GM23338 (cell line): ENCODE measurements around the gene ITGA8. TPM values are rescaled to one million over a fixed set of nuclear protein-coding genes. Genes with fewer than 3 reads are reported as not detected.

Experiments
- ATAC-seq: fragments of 200-7000 bp; cut with Tn5 transposase; 3 replicates; pipeline ENCODE4 v1.9.1; 2020
- DNase-seq: peaks from one replicate; pipeline ENCODE4 v3.0.0-alpha.2; 2015; ENCODE audit warnings: low spot score
- H2AFZ ChIP-seq: fragments of 200-600 bp; sonication (generic); 2 replicates; pipeline ENCODE4 v1.8.0; 2016; ENCODE audit warnings: antibody characterized with exemption, mild to moderate bottlenecking, moderate library complexity
- H3F3A ChIP-seq: fragments of 200-600 bp; sonication (generic); replicated peaks from 2 replicates; pipeline ENCODE4 v1.8.0; 2017; ENCODE audit warnings: antibody characterized with exemption, mixed run types, low read depth
- H3K27ac ChIP-seq: fragments of 200-600 bp; sonication (generic); 2 replicates; pipeline ENCODE4 v1.6.1; 2016; ENCODE audit warnings: low read depth
- H3K27me3 ChIP-seq: fragments of 200-600 bp; sonication (generic); 2 replicates; pipeline ENCODE4 v1.8.0; 2016; ENCODE audit warnings: mild to moderate bottlenecking, mixed run types, moderate library complexity; ENCODE audit not compliant: insufficient read depth
- H3K36me3 ChIP-seq: fragments of 200-600 bp; sonication (generic); 2 replicates; pipeline ENCODE4 v1.8.0; 2016; ENCODE audit warnings: mild to moderate bottlenecking; ENCODE audit not compliant: insufficient read depth
- H3K4me1 ChIP-seq: fragments of 200-600 bp; sonication (generic); 2 replicates; pipeline ENCODE4 v1.8.0; 2016; ENCODE audit warnings: mild to moderate bottlenecking, moderate library complexity; ENCODE audit not compliant: insufficient read depth
- H3K4me2 ChIP-seq: fragments of 200-600 bp; sonication (generic); 2 replicates; pipeline ENCODE4 v1.7.1; 2017; ENCODE audit warnings: mixed run types
- H3K4me3 ChIP-seq: fragments of 200-600 bp; sonication (generic); 2 replicates; pipeline ENCODE4 v1.6.1; 2016; ENCODE audit warnings: mixed run types
- H3K79me2 ChIP-seq: fragments of 200-600 bp; sonication (generic); replicated peaks from 2 replicates; pipeline ENCODE4 v1.8.0; 2017; ENCODE audit warnings: mild to moderate bottlenecking; ENCODE audit not compliant: insufficient read depth
- H3K9me2 ChIP-seq: fragments of 200-600 bp; sonication (generic); 2 replicates; pipeline ENCODE4 v1.8.0; 2017; ENCODE audit not compliant: insufficient read depth
- H4K20me1 ChIP-seq: fragments of 200-600 bp; sonication (generic); replicated peaks from 2 replicates; pipeline ENCODE4 v1.8.0; 2017; ENCODE audit warnings: mild to moderate bottlenecking; ENCODE audit not compliant: insufficient read depth
- H3K27ac Mint-ChIP-seq: 2 replicates; pipeline ENCODE4 v1.8.0; 2020; ENCODE audit warnings: inconsistent platforms, mild to moderate bottlenecking, moderate library complexity, mixed read lengths
- H3K27me3 Mint-ChIP-seq: 3 replicates; pipeline ENCODE4 v1.8.0; 2022; ENCODE audit warnings: low read depth, mild to moderate bottlenecking, moderate library complexity, mixed read lengths, inconsistent platforms; ENCODE audit not compliant: insufficient read depth, poor library complexity
- H3K36me3 Mint-ChIP-seq: 3 replicates; pipeline ENCODE4 v1.8.0; 2021; ENCODE audit warnings: low read depth, mild to moderate bottlenecking, inconsistent platforms, moderate library complexity, mixed read lengths
- H3K4me1 Mint-ChIP-seq: 3 replicates; pipeline ENCODE4 v1.8.0; 2020; ENCODE audit warnings: mild to moderate bottlenecking, inconsistent platforms, mixed read lengths
- H3K4me3 Mint-ChIP-seq: 3 replicates; pipeline ENCODE4 v1.8.0; 2021; ENCODE audit warnings: moderate library complexity, mild to moderate bottlenecking, inconsistent platforms, mixed read lengths
- H3K9me3 Mint-ChIP-seq: 3 replicates; pipeline ENCODE4 v1.8.0; 2020; ENCODE audit warnings: moderate library complexity, mild to moderate bottlenecking, inconsistent platforms, mixed read lengths
- CREB1 ChIP-seq: fragments of 250-450 bp; sonication (Bioruptor Pico); IDR thresholded peaks from 2 replicates; pipeline ENCODE4 v1.5.0; 2020; ENCODE audit warnings: low read depth, mild to moderate bottlenecking, moderate library complexity
- CTCF ChIP-seq, 2 experiments: fragments of 200-600 bp in 1 of 2; sonication (generic) in 1 of 2; conservative IDR thresholded peaks; 2 replicates each; pipeline versions ENCODE4 v1.5.1 to v1.6.1; 2016 to 2017; ENCODE audit warnings: antibody characterized with exemption in 2 of 2, low read depth in 2 of 2, mild to moderate bottlenecking in 2 of 2, moderate library complexity in 1 of 2
- EZH2 ChIP-seq: fragments of 200-600 bp; sonication (generic); IDR thresholded peaks from one replicate; pipeline ENCODE4 v1.8.0; 2017; ENCODE audit warnings: antibody characterized with exemption, mild to moderate bottlenecking, low read depth; ENCODE audit not compliant: unreplicated experiment
- EZH2phosphoT487 ChIP-seq: fragments of 200-600 bp; sonication (generic); IDR thresholded peaks from one replicate; pipeline ENCODE4 v1.8.1; 2018; ENCODE audit warnings: antibody characterized with exemption; ENCODE audit not compliant: unreplicated experiment
- JUNB ChIP-seq: IDR thresholded peaks from one replicate; pipeline ENCODE4 v1.6.1; 2016; ENCODE audit warnings: antibody characterized with exemption; ENCODE audit not compliant: unreplicated experiment
- NANOG ChIP-seq: IDR thresholded peaks from 2 replicates; pipeline ENCODE4 v1.6.1; 2016; ENCODE audit warnings: antibody characterized with exemption, borderline replicate concordance
- POLR2AphosphoS5 ChIP-seq: IDR thresholded peaks from 2 replicates; pipeline ENCODE4 v1.6.1; 2016; ENCODE audit warnings: antibody characterized with exemption, low read depth
- STAT1 ChIP-seq: IDR thresholded peaks from one replicate; pipeline ENCODE4 v1.6.1; 2016; ENCODE audit warnings: antibody characterized with exemption; ENCODE audit not compliant: unreplicated experiment
- ZNF114 ChIP-seq: fragments of 250-450 bp; sonication (Bioruptor Pico); IDR thresholded peaks from 2 replicates; pipeline ENCODE4 v1.5.0; 2020; ENCODE audit warnings: mild to moderate bottlenecking, moderate library complexity
- ZNF331 ChIP-seq: fragments of 250-450 bp; sonication (Bioruptor Pico); IDR thresholded peaks from 2 replicates; pipeline ENCODE4 v1.5.0; 2020; ENCODE audit warnings: low read depth, mild to moderate bottlenecking, moderate library complexity
- polyA plus RNA-seq: library from polyadenylated mRNA; unstranded; fragments of >200 nt; fragmentation: Nextera tagmentation; extraction: Ambion mirVana; gene quantifications from 2 replicates; pipeline ENCODE4 v1.2.1, GENCODE V29; 2016
- total RNA-seq: library from RNA; depleted of rRNA; stranded (reverse); fragments of >200 nt; shearing (Covaris generic); gene quantifications from 2 replicates; pipeline ENCODE4 v1.2.3, GENCODE V29; 2014
- TF ChIP-seq, protein P1 (sequence below): IDR thresholded peaks from 2 replicates; pipeline ENCODE4 v1.6.1; 2016; ENCODE audit warnings: antibody characterized with exemption
- TF ChIP-seq, protein P2 (sequence below): fragments of 250-450 bp; sonication (Bioruptor Pico); IDR thresholded peaks from 2 replicates; pipeline ENCODE4 v1.5.0; 2020; ENCODE audit warnings: mild to moderate bottlenecking, moderate library complexity
- TF ChIP-seq, protein P3 (sequence below): IDR thresholded peaks from one replicate; pipeline ENCODE4 v1.6.1; 2018; ENCODE audit warnings: antibody characterized with exemption; ENCODE audit not compliant: unreplicated experiment

ITGA8 gene
- total and polyA plus RNA-seq, 2 experiments from 2014 or later = not detected

DNA sequence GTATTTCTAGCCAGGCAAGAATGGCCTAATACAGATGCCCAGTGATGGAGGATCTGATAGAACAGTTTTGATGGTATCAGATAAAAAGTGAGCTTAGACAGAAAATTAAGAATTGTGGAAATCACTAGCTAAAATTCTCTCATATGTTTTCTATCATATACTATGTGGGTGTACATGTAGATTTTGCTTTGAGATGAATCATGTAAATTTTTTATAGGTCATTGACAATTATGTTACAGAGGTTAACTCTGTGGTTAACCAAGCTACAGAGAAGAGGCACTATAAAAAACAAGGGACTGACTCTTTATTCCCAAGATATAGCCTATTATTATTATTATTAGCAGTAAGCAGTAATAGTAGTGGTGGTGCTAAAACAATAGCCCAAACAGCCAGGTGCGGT, 156.5 kb downstream of the ITGA8 start:
- no peaks in the 10 kb centered on the region for H3K4me1 ChIP-seq
- no peaks in the 10 kb centered on the region for H3K79me2 ChIP-seq
- Mint-ChIP-seq H3K27ac (no peak overlapping the region), H3K4me3 (no peak overlapping the region), H3K27me3 (peaks cover 2% of the 10 kb centered on the region), H3K4me1 (no peaks in the 10 kb centered on the region), H3K36me3 (no peaks in the 10 kb centered on the region), H3K9me3 (no peaks in the 10 kb centered on the region)
- TF ChIP-seq ZNF331 (CRISPR knock-in tag) (no peak), STAT1 (no peak), POLR2AphosphoS5 (no peak), EZH2phosphoT487 (no peak), CTCF (conservative IDR thresholded peaks at IDR 0.05; ENCODE audit: low read depth in 2 of 2) (no peak), ZNF114 (no peak), CREB1 (CRISPR knock-in tag) (no peak), JUNB (no peak), NANOG (no peak), EZH2 (no peak)
- TF ChIP-seq, protein P1, sequence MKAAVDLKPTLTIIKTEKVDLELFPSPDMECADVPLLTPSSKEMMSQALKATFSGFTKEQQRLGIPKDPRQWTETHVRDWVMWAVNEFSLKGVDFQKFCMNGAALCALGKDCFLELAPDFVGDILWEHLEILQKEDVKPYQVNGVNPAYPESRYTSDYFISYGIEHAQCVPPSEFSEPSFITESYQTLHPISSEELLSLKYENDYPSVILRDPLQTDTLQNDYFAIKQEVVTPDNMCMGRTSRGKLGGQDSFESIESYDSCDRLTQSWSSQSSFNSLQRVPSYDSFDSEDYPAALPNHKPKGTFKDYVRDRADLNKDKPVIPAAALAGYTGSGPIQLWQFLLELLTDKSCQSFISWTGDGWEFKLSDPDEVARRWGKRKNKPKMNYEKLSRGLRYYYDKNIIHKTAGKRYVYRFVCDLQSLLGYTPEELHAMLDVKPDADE = no peak
- TF ChIP-seq, protein P2, sequence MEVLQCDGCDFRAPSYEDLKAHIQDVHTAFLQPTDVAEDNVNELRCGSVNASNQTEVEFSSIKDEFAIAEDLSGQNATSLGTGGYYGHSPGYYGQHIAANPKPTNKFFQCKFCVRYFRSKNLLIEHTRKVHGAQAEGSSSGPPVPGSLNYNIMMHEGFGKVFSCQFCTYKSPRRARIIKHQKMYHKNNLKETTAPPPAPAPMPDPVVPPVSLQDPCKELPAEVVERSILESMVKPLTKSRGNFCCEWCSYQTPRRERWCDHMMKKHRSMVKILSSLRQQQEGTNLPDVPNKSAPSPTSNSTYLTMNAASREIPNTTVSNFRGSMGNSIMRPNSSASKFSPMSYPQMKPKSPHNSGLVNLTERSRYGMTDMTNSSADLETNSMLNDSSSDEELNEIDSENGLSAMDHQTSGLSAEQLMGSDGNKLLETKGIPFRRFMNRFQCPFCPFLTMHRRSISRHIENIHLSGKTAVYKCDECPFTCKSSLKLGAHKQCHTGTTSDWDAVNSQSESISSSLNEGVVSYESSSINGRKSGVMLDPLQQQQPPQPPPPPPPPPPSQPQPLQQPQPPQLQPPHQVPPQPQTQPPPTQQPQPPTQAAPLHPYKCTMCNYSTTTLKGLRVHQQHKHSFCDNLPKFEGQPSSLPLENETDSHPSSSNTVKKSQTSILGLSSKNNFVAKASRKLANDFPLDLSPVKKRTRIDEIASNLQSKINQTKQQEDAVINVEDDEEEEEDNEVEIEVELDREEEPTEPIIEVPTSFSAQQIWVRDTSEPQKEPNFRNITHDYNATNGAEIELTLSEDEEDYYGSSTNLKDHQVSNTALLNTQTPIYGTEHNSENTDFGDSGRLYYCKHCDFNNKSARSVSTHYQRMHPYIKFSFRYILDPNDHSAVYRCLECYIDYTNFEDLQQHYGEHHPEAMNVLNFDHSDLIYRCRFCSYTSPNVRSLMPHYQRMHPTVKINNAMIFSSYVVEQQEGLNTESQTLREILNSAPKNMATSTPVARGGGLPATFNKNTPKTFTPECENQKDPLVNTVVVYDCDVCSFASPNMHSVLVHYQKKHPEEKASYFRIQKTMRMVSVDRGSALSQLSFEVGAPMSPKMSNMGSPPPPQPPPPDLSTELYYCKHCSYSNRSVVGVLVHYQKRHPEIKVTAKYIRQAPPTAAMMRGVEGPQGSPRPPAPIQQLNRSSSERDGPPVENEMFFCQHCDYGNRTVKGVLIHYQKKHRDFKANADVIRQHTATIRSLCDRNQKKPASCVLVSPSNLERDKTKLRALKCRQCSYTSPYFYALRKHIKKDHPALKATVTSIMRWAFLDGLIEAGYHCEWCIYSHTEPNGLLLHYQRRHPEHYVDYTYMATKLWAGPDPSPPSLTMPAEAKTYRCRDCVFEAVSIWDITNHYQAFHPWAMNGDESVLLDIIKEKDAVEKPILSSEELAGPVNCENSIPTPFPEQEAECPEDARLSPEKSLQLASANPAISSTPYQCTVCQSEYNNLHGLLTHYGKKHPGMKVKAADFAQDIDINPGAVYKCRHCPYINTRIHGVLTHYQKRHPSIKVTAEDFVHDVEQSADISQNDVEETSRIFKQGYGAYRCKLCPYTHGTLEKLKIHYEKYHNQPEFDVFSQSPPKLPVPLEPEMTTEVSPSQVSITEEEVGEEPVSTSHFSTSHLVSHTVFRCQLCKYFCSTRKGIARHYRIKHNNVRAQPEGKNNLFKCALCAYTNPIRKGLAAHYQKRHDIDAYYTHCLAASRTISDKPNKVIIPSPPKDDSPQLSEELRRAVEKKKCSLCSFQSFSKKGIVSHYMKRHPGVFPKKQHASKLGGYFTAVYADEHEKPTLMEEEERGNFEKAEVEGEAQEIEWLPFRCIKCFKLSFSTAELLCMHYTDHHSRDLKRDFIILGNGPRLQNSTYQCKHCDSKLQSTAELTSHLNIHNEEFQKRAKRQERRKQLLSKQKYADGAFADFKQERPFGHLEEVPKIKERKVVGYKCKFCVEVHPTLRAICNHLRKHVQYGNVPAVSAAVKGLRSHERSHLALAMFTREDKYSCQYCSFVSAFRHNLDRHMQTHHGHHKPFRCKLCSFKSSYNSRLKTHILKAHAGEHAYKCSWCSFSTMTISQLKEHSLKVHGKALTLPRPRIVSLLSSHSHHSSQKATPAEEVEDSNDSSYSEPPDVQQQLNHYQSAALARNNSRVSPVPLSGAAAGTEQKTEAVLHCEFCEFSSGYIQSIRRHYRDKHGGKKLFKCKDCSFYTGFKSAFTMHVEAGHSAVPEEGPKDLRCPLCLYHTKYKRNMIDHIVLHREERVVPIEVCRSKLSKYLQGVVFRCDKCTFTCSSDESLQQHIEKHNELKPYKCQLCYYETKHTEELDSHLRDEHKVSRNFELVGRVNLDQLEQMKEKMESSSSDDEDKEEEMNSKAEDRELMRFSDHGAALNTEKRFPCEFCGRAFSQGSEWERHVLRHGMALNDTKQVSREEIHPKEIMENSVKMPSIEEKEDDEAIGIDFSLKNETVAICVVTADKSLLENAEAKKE (CRISPR knock-in tag) = no peak
- TF ChIP-seq, protein P3, sequence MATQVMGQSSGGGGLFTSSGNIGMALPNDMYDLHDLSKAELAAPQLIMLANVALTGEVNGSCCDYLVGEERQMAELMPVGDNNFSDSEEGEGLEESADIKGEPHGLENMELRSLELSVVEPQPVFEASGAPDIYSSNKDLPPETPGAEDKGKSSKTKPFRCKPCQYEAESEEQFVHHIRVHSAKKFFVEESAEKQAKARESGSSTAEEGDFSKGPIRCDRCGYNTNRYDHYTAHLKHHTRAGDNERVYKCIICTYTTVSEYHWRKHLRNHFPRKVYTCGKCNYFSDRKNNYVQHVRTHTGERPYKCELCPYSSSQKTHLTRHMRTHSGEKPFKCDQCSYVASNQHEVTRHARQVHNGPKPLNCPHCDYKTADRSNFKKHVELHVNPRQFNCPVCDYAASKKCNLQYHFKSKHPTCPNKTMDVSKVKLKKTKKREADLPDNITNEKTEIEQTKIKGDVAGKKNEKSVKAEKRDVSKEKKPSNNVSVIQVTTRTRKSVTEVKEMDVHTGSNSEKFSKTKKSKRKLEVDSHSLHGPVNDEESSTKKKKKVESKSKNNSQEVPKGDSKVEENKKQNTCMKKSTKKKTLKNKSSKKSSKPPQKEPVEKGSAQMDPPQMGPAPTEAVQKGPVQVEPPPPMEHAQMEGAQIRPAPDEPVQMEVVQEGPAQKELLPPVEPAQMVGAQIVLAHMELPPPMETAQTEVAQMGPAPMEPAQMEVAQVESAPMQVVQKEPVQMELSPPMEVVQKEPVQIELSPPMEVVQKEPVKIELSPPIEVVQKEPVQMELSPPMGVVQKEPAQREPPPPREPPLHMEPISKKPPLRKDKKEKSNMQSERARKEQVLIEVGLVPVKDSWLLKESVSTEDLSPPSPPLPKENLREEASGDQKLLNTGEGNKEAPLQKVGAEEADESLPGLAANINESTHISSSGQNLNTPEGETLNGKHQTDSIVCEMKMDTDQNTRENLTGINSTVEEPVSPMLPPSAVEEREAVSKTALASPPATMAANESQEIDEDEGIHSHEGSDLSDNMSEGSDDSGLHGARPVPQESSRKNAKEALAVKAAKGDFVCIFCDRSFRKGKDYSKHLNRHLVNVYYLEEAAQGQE = no peak
- H3K36me3 ChIP-seq = no peaks in the 10 kb centered on the region
- H3K4me3 ChIP-seq = no peak overlapping the region
- H3K27me3 ChIP-seq = no peaks in the 10 kb centered on the region
- no peaks in the 10 kb centered on the region for H3F3A ChIP-seq
- no peak overlapping the region for H3K27ac ChIP-seq
- ATAC-seq (no peak), DNase-seq (no peak)
- no peak overlapping the region for H2AFZ ChIP-seq
- 0 out of 2 replicates have a peak, but pooled peaks cover 3% of the 10 kb centered on the region for H3K9me2 ChIP-seq
- no peak overlapping the region for H3K4me2 ChIP-seq
- H4K20me1 ChIP-seq = no peaks in the 10 kb centered on the region
